Gastroesophageal sphincter (tissue), 4 donors: ENCODE results near the gene GNG3. TPM values are rescaled to one million over a fixed set of nuclear protein-coding genes. Genes with fewer than 3 reads are reported as not detected.
"Not testable (repeated sequence)": the region's sequence is repeated elsewhere in the genome, so short reads cannot be mapped to it uniquely, and the experiment has no call there.

Experiments used
- ATAC-seq: fragments of 150-250 bp; one replicate; pipeline ENCODE4 v1.9.1; 2016; ENCODE audit warnings: mild to moderate bottlenecking, moderate library complexity
- H3K27ac ChIP-seq, 4 donors: fragments of 200-600 bp; sonication (generic) in 3 of 4; 1 replicate in 3 of 4; 2 replicates in 1 of 4; pipeline ENCODE4 v1.5.1; 2016 to 2019
- H3K27me3 ChIP-seq: fragments of 200-600 bp; sonication (generic); one replicate; pipeline ENCODE4 v1.5.1; 2019
- H3K36me3 ChIP-seq, 2 donors: fragments of 200-600 bp; sonication (generic); one replicate each; pipeline ENCODE4 v1.5.1; 2019; ENCODE audit warnings: control low read depth in 1 of 2
- H3K4me1 ChIP-seq, 3 donors: fragments of 200-600 bp; sonication (generic); 1 replicate in 2 of 3; 2 replicates in 1 of 3; pipeline ENCODE4 v1.5.1; 2016 to 2019; ENCODE audit warnings: control low read depth in 2 of 3
- H3K4me3 ChIP-seq, 2 donors: fragments of 200-600 bp; sonication (generic); one replicate each; pipeline ENCODE4 v1.5.1; 2019; ENCODE audit warnings: mild to moderate bottlenecking in 1 of 2, moderate library complexity in 1 of 2
- H3K9me3 ChIP-seq, 3 donors: fragments of 200-600 bp; sonication (generic); one replicate each; pipeline ENCODE4 v1.5.1; 2017 to 2019; ENCODE audit warnings: control low read depth in 2 of 3
- CTCF ChIP-seq, 4 experiments: fragments of 200-600 bp in 2 of 4; fragments of 450-650 bp in 2 of 4; sonication (generic) in 1 of 4; IDR thresholded peaks; one replicate each; pipeline ENCODE4 v1.5.1; 2017 to 2019; ENCODE audit warnings: antibody characterized with exemption in 4 of 4, mild to moderate bottlenecking in 2 of 4, moderate library complexity in 2 of 4
- EP300 ChIP-seq: sonication (generic); formaldehyde crosslinking; IDR thresholded peaks from one replicate; pipeline ENCODE4 v1.6.1; 2017; ENCODE audit warnings: antibody characterized with exemption, mild to moderate bottlenecking
- POLR2A ChIP-seq, 2 donors: fragments of 450-650 bp; IDR thresholded peaks; one replicate each; pipeline ENCODE4 v1.6.1; 2017; ENCODE audit warnings: antibody characterized with exemption in 2 of 2, mild to moderate bottlenecking in 2 of 2, moderate library complexity in 1 of 2
- POLR2AphosphoS5 ChIP-seq: sonication (generic); formaldehyde crosslinking; IDR thresholded peaks from one replicate; pipeline ENCODE4 v1.6.1; 2017; ENCODE audit warnings: antibody characterized with exemption
- WGBS, 2 donors: methylation state at CpG; one replicate each; pipeline ENCODE4 v1.1.5; 2018; ENCODE audit warnings: low coverage in 1 of 2; 5-methylcytosine and 5-hydroxymethylcytosine counted together
- total RNA-seq, 4 donors: library from RNA; depleted of rRNA; stranded (reverse); fragments of >200 nt; gene quantifications; one replicate each; pipeline ENCODE4 v1.1.0, GENCODE V29; 2016

Gene GNG3
- total RNA-seq, 4 donors from 2014 or later = not detected

- no peaks in the 10 kb centered on the region for H3K27me3 ChIP-seq
- peaks cover 0 to 32% of the 10 kb centered on the region in 2 donors for H3K36me3 ChIP-seq
- peaks cover 0 to 72% (median 19%) of the 10 kb centered on the region in 3 donors for H3K4me1 ChIP-seq
- H3K27ac ChIP-seq = peak within 1 kb of the TSS; percentile 64 to 98 (median 96)
- ATAC-seq = peak; percentile 59
- peak; percentile 76 for TF ChIP-seq POLR2AphosphoS5
- TF ChIP-seq POLR2A (IDR thresholded peaks at IDR 0.05) = peak; percentile 54 to 67
- no peak for TF ChIP-seq EP300
- 0% methylated on average over 7 to 19 of the region's 29 CpGs for WGBS, 2 donors
- H3K4me3 ChIP-seq = peak within 1 kb of the TSS; percentile 77 to 98
- no peaks in the 10 kb centered on the region for H3K9me3 ChIP-seq
These were observed 20.9 kb downstream of the GNG3 start, which contains the start of gene TTC9C for GRCh38 chr11:62728171-62728988. TSS of gene TTC9C (plus strand) at chr11:62728486. CDS start at chr11:62728849, 363 bp downstream.

GRCh38 chr11:62730076-62730475 lies 22.6 kb downstream of the GNG3 start:
- WGBS, 2 donors = 74 to 77% methylated on average over 3 to 11 of the region's 14 CpGs
- Histone ChIP-seq H3K4me3 (peak overlapping the region in 1 of 2 donors; percentile 98), H3K27ac (peak overlapping the region in 2 of 4 donors; percentile 96), H3K4me1 (peaks cover 0 to 55% (median 7%) of the 10 kb centered on the region in 3 donors), H3K36me3 (peaks cover 0 to 41% of the 10 kb centered on the region in 2 donors)
- not testable (repeated sequence) for ATAC-seq, H3K27me3 ChIP-seq, H3K9me3 ChIP-seq

- Histone ChIP-seq H3K27ac (no peak overlapping the region), H3K4me3 (no peak overlapping the region), H3K27me3 (no peaks in the 10 kb centered on the region), H3K4me1 (peaks cover 0 to 43% (median 7%) of the 10 kb centered on the region in 3 donors), H3K9me3 (no peaks in the 10 kb centered on the region), H3K36me3 (peaks cover 0 to 68% of the 10 kb centered on the region in 2 donors)
- ATAC-seq = no peak
- 76% methylated on average over 2 of the region's 2 CpGs; no CpG with 5 or more reads in 1 of the 2 donors for WGBS, 2 donors
- TF ChIP-seq POLR2AphosphoS5 = no peak
These were observed 25.4 kb downstream of the GNG3 start for GRCh38 chr11:62732830-62733229.

GRCh38 chr11:62737196-62737595 lies 29.7 kb downstream of the GNG3 start:
- no peak overlapping the region for H3K27ac ChIP-seq
- H3K4me3 ChIP-seq = no peak overlapping the region
- no peaks in the 10 kb centered on the region for H3K9me3 ChIP-seq
- no peaks in the 10 kb centered on the region for H3K27me3 ChIP-seq
- no peak for TF ChIP-seq POLR2A (IDR thresholded peaks at IDR 0.05)
- no peak for TF ChIP-seq EP300
- no peak for TF ChIP-seq CTCF (IDR thresholded peaks at IDR 0.05)
- no peak for TF ChIP-seq POLR2AphosphoS5
- ATAC-seq = no peak
- H3K36me3 ChIP-seq = peaks cover 0 to 94% of the 10 kb centered on the region in 2 donors
- peaks cover 0 to 10% (median 0%) of the 10 kb centered on the region in 3 donors for H3K4me1 ChIP-seq

- H3K36me3 ChIP-seq = peaks cover 0 to 23% of the 10 kb centered on the region in 2 donors
- 77 to 78% methylated on average over 3 to 8 of the region's 9 CpGs for WGBS, 2 donors
- no peak overlapping the region for H3K27ac ChIP-seq
- H3K4me3 ChIP-seq = no peak overlapping the region
- H3K4me1 ChIP-seq = peaks cover 0 to 31% (median 5%) of the 10 kb centered on the region in 3 donors
- no peaks in the 10 kb centered on the region for H3K9me3 ChIP-seq
- TF ChIP-seq EP300 = no peak
- no peak for TF ChIP-seq POLR2AphosphoS5
- no peak for TF ChIP-seq CTCF (IDR thresholded peaks at IDR 0.05)
- TF ChIP-seq POLR2A (IDR thresholded peaks at IDR 0.05) = no peak
- ATAC-seq = no peak
- H3K27me3 ChIP-seq = no peaks in the 10 kb centered on the region
These were observed 40.1 kb downstream of the GNG3 start for GRCh38 chr11:62747475-62748160.

GRCh38 chr11:62749931-62750330 lies 42.5 kb downstream of the GNG3 start:
- Histone ChIP-seq H3K4me1 (peaks cover 0 to 47% (median 14%) of the 10 kb centered on the region in 3 donors), H3K36me3 (peaks cover 0 to 29% of the 10 kb centered on the region in 2 donors)
- not testable (repeated sequence) for ATAC-seq, H3K9me3 ChIP-seq, H3K27ac ChIP-seq, H3K4me3 ChIP-seq, H3K27me3 ChIP-seq
- 93% methylated on average over 3 of the region's 5 CpGs; no CpG with 5 or more reads in 1 of the 2 donors for WGBS, 2 donors
